OCI-LY1 (cell line): ENCODE results near the gene SLC22A7.

Experiments
- H2AFZ ChIP-seq: fragments of 200-600 bp; sonication (generic), shearing (Covaris generic); 2 replicates; pipeline ENCODE4 v1.6.0; 2014; ENCODE audit warnings: antibody characterized with exemption, mild to moderate bottlenecking, low read length
- H3F3A ChIP-seq: fragments of 200-600 bp; sonication (generic), shearing (Covaris generic); 2 replicates; pipeline ENCODE4 v1.6.0; 2014; ENCODE audit warnings: mild to moderate bottlenecking, antibody characterized with exemption, low read length, moderate library complexity; ENCODE audit not compliant: insufficient read depth
- H3K27ac ChIP-seq: fragments of 200-600 bp; sonication (generic); 2 replicates; pipeline ENCODE4 v1.5.1; 2014; ENCODE audit warnings: low read length, mixed run types, mild to moderate bottlenecking, low read depth; ENCODE audit not compliant: poor library complexity, severe bottlenecking
- H3K27me3 ChIP-seq: fragments of 200-600 bp; sonication (generic); 2 replicates; pipeline ENCODE4 v1.6.0; 2014; ENCODE audit warnings: antibody characterized with exemption, mild to moderate bottlenecking, low read length, moderate library complexity; ENCODE audit not compliant: insufficient read depth
- H3K36me3 ChIP-seq: fragments of 200-600 bp; sonication (generic); 2 replicates; pipeline ENCODE4 v1.6.1; 2014; ENCODE audit warnings: mild to moderate bottlenecking, antibody characterized with exemption, low read length, moderate library complexity, mixed read lengths; ENCODE audit not compliant: insufficient read depth
- H3K4me1 ChIP-seq: fragments of 200-600 bp; sonication (generic); 2 replicates; pipeline ENCODE4 v1.5.1; 2014; ENCODE audit warnings: mild to moderate bottlenecking, low read length, moderate library complexity; ENCODE audit not compliant: insufficient read depth, severe bottlenecking
- H3K4me2 ChIP-seq: fragments of 200-600 bp; sonication (generic), shearing (Covaris generic); 2 replicates; pipeline ENCODE4 v1.6.1; 2014; ENCODE audit warnings: low read length
- H3K4me3 ChIP-seq: fragments of 200-600 bp; sonication (generic); 2 replicates; pipeline ENCODE4 v1.5.1; 2014; ENCODE audit warnings: low read length, low read depth, mild to moderate bottlenecking, mixed read lengths; ENCODE audit not compliant: poor library complexity, severe bottlenecking
- H3K79me2 ChIP-seq: fragments of 200-600 bp; shearing (Covaris generic); 2 replicates; pipeline ENCODE4 v1.6.1; 2016; ENCODE audit warnings: mixed run types, low read length, mixed read lengths; ENCODE audit not compliant: insufficient read depth
- H3K9ac ChIP-seq: fragments of 200-600 bp; sonication (generic), shearing (Covaris generic); 2 replicates; pipeline ENCODE4 v1.6.1; 2014; ENCODE audit warnings: mild to moderate bottlenecking, low read length, mixed read lengths
- H3K9me2 ChIP-seq: fragments of 200-600 bp; sonication (generic), shearing (Covaris generic); 2 replicates; pipeline ENCODE4 v1.6.1; 2014; ENCODE audit warnings: low read depth, mild to moderate bottlenecking, low read length, mixed read lengths
- H3K9me3 ChIP-seq: fragments of 200-600 bp; shearing (Covaris generic); 2 replicates; pipeline ENCODE4 v1.6.1; 2014; ENCODE audit warnings: low read length, mixed read lengths
- H4K20me1 ChIP-seq: fragments of 200-600 bp; sonication (generic), shearing (Covaris generic); 2 replicates; pipeline ENCODE4 v1.6.0; 2016; ENCODE audit warnings: mild to moderate bottlenecking, low read length; ENCODE audit not compliant: insufficient read depth
- EZH2 ChIP-seq: fragments of 200-600 bp; sonication (generic), shearing (Covaris generic); IDR thresholded peaks from 2 replicates; pipeline ENCODE4 v1.8.0; 2017; ENCODE audit warnings: borderline replicate concordance, mixed run types, mild to moderate bottlenecking, antibody characterized with exemption, low read length, moderate library complexity, mixed read lengths
- TF ChIP-seq, protein P1 (sequence below): fragments of 200-600 bp; sonication (generic), shearing (Covaris generic); IDR thresholded peaks from 2 replicates; pipeline ENCODE4 v1.5.1; 2017; ENCODE audit warnings: mild to moderate bottlenecking, antibody characterized with exemption, low read length, moderate library complexity, mixed read lengths

SLC22A7 gene

DNA sequence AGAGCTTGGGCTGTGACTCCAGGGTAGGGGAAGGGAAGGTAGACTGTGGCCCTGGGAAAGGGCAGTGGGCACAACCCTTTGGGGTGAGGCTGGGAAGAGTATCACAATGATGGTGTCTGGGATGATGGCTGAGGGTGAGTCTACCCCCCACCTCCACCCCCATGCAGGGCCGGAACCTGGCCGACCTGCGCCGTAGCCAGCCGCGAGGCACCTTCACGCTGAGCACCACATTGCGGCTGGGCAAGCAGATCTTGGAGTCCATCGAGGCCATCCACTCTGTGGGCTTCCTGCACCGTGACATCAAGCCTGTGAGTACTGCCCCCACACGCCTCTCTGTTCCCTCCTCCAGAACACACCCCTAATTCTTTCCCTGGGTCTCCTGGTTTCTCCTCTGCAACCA lies 44.7 kb upstream of the SLC22A7 start:
- H3K9me2 ChIP-seq = no peaks in the 10 kb centered on the region
- no peak overlapping the region for H3K4me2 ChIP-seq
- no peaks in the 10 kb centered on the region for H3F3A ChIP-seq
- no peak overlapping the region for H3K4me3 ChIP-seq
- H3K79me2 ChIP-seq = no peaks in the 10 kb centered on the region
- no peak overlapping the region for H3K9ac ChIP-seq
- no peaks in the 10 kb centered on the region for H3K9me3 ChIP-seq
- H4K20me1 ChIP-seq = no peaks in the 10 kb centered on the region
- peaks cover 10% of the 10 kb centered on the region; the same call in 1 of the 2 replicates for H3K27me3 ChIP-seq
- TF ChIP-seq, protein P1, sequence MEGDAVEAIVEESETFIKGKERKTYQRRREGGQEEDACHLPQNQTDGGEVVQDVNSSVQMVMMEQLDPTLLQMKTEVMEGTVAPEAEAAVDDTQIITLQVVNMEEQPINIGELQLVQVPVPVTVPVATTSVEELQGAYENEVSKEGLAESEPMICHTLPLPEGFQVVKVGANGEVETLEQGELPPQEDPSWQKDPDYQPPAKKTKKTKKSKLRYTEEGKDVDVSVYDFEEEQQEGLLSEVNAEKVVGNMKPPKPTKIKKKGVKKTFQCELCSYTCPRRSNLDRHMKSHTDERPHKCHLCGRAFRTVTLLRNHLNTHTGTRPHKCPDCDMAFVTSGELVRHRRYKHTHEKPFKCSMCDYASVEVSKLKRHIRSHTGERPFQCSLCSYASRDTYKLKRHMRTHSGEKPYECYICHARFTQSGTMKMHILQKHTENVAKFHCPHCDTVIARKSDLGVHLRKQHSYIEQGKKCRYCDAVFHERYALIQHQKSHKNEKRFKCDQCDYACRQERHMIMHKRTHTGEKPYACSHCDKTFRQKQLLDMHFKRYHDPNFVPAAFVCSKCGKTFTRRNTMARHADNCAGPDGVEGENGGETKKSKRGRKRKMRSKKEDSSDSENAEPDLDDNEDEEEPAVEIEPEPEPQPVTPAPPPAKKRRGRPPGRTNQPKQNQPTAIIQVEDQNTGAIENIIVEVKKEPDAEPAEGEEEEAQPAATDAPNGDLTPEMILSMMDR = no peak
- TF ChIP-seq EZH2 = no peak
- no peak overlapping the region for H3K27ac ChIP-seq
- H3K4me1 ChIP-seq = no peaks in the 10 kb centered on the region
- no peaks in the 10 kb centered on the region for H3K36me3 ChIP-seq
- no peak overlapping the region for H2AFZ ChIP-seq

DNA sequence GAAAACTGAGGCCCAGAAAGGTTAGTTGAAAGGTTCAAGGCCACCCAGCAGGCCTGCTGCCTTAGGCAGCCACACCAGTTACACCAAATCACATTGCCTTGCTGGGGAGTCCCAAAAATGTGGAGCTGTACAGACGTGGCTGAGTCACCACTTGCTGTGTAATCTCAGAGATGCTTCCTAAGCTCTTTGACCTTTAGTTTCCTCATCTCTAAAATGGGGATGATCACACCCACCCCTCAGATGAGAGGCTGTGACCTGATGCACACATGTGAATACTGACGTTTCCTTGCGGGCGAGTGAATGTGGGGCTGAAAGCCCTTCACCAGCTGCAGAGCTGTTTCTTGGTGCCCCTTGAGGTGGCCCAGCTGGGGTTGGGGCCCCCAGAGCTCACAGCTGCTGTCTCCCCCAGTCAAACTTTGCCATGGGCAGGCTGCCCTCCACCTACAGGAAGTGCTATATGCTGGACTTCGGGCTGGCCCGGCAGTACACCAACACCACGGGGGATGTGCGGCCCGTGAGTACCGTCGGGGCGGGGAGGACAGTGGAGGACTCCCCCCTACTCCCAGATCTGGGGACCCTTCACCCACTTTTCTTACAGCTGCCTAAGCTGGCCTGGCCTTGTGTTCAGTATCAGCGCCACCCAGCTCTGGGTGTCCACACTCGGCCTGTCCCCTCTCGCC lies 43.8 kb upstream of the SLC22A7 start:
- H3K27me3 ChIP-seq = peaks cover 10% of the 10 kb centered on the region; the same call in 1 of the 2 replicates

DNA sequence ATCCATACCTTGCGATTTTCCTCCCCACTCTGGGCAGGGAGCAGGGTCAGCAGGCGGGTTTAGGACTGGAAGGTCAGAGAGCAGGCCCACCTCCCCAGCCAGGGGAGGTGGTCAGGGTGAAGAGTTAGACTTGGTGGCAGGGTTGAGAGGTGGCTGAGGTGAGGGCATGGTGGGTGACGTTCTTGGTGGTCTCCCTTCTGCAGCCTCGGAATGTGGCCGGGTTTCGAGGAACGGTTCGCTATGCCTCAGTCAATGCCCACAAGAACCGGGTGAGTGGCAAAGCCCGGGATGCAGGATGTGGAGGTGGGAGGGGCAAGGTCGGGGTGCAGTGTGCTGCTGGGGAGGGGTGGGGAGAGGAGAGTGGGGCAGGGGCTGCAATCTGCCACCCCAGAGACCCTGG lies 43.2 kb upstream of the SLC22A7 start:
- H3K9me3 ChIP-seq = no peaks in the 10 kb centered on the region
- no peaks in the 10 kb centered on the region for H3K4me1 ChIP-seq
- TF ChIP-seq, protein P1 = no peak
- no peak for TF ChIP-seq EZH2
- no peak overlapping the region for H3K4me2 ChIP-seq
- no peaks in the 10 kb centered on the region for H3F3A ChIP-seq
- no peaks in the 10 kb centered on the region for H3K9me2 ChIP-seq
- no peaks in the 10 kb centered on the region for H4K20me1 ChIP-seq
- H2AFZ ChIP-seq = no peak overlapping the region
- no peak overlapping the region for H3K9ac ChIP-seq
- H3K36me3 ChIP-seq = no peaks in the 10 kb centered on the region
- H3K4me3 ChIP-seq = no peak overlapping the region
- H3K79me2 ChIP-seq = no peaks in the 10 kb centered on the region
- no peak overlapping the region for H3K27ac ChIP-seq
- peaks cover 10% of the 10 kb centered on the region; the same call in 1 of the 2 replicates for H3K27me3 ChIP-seq

More for the DNA sequence above, 43.8 kb upstream of the SLC22A7 start:
- no peak overlapping the region for H3K4me2 ChIP-seq
- no peak overlapping the region for H3K4me3 ChIP-seq
- H4K20me1 ChIP-seq = no peaks in the 10 kb centered on the region
- no peaks in the 10 kb centered on the region for H3K4me1 ChIP-seq
- H3K36me3 ChIP-seq = no peaks in the 10 kb centered on the region
- H3F3A ChIP-seq = no peaks in the 10 kb centered on the region
- no peak overlapping the region for H3K9ac ChIP-seq
- no peaks in the 10 kb centered on the region for H3K9me3 ChIP-seq
- H3K9me2 ChIP-seq = no peaks in the 10 kb centered on the region
- no peak for TF ChIP-seq EZH2
- TF ChIP-seq, protein P1 = no peak
- H3K79me2 ChIP-seq = no peaks in the 10 kb centered on the region
- no peak overlapping the region for H3K27ac ChIP-seq
- no peak overlapping the region for H2AFZ ChIP-seq
